Endothelial cell of umbilical vein (primary cell): ENCODE measurements around the gene PRSS56. TPM values are rescaled to one million over a fixed set of nuclear protein-coding genes. Genes with fewer than 3 reads are reported as not detected.

Experiments
- BruUV-seq: library from RNA; stranded (reverse); fragments of 400-500 nt; replicated peaks from 2 replicates; lab custom pipeline; 2021; lab: Mats Ljungman, UMichigan
- CTCF ChIA-PET: fragments of 300-600, 350-600 bp; sonication (Branson Sonifier 250); formaldehyde crosslinking; loops from one replicate; lab custom pipeline; 2021; ENCODE audit warnings: antibody characterized with exemption, inconsistent platforms; lab: Charles Lee
- POLR2A ChIA-PET: fragments of 300-600, 350-600 bp; sonication (Branson Sonifier 250); formaldehyde crosslinking; loops from one replicate; lab custom pipeline; 2021; ENCODE audit warnings: antibody characterized with exemption, inconsistent platforms; lab: Charles Lee
- DNase-seq: peaks from one replicate; pipeline ENCODE4 v3.0.0-alpha.2; 2011; ENCODE audit warnings: low read depth, low spot score
- FAIRE-seq: peaks from 2 replicates; lab custom pipeline; 2011; peaks lifted over from hg19 to GRCh38; lab: Jason Lieb, UNC
- H2AFZ ChIP-seq: 2 replicates; pipeline ENCODE4 v1.6.0; 2012; ENCODE audit warnings: low read depth, low read length, control low read depth, inconsistent platforms
- H3K27ac ChIP-seq: 2 replicates; pipeline ENCODE4 v1.5.1; 2011; ENCODE audit warnings: low read depth, mild to moderate bottlenecking, control low read depth, low read length, moderate library complexity; ENCODE audit not compliant: insufficient read depth
- H3K27me3 ChIP-seq, 2 experiments: 2 replicates each; pipeline versions ENCODE4 v1.6.0 to v1.6.1; 2011; ENCODE audit warnings: low read length in 2 of 2, mixed read lengths in 1 of 2; ENCODE audit not compliant: control insufficient read depth in 2 of 2, insufficient read depth in 2 of 2
- H3K36me3 ChIP-seq, 2 experiments: 2 replicates in 1 of 2; 3 replicates in 1 of 2; pipeline ENCODE4 v1.5.1; 2011; ENCODE audit warnings: low read length in 2 of 2, mild to moderate bottlenecking in 1 of 2, moderate library complexity in 1 of 2; ENCODE audit not compliant: control insufficient read depth in 2 of 2, insufficient read depth in 2 of 2; ENCODE audit errors: extremely low read depth in 1 of 2
- H3K4me1 ChIP-seq: 3 replicates; pipeline ENCODE4 v1.5.1; 2011; ENCODE audit warnings: mild to moderate bottlenecking, low read length; ENCODE audit not compliant: control insufficient read depth, insufficient read depth; ENCODE audit errors: extremely low read depth
- H3K4me2 ChIP-seq: 2 replicates; pipeline ENCODE4 v1.6.1; 2011; ENCODE audit warnings: low read length, control low read depth, mixed read lengths; ENCODE audit not compliant: insufficient read depth
- H3K4me3 ChIP-seq, 3 experiments: fragments of 200-600 bp in 1 of 3; sonication (generic), shearing (Covaris generic) in 1 of 3; replicated peaks in 1 of 3; 2 replicates each; pipeline ENCODE4 v1.5.1; 2011 to 2016; ENCODE audit warnings: control low read depth in 3 of 3, low read length in 3 of 3, mild to moderate bottlenecking in 2 of 3, inconsistent platforms in 1 of 3, low read depth in 1 of 3, moderate library complexity in 1 of 3; ENCODE audit not compliant: insufficient read depth in 1 of 3
- H3K79me2 ChIP-seq: 2 replicates; pipeline ENCODE4 v1.6.0; 2012; ENCODE audit warnings: low read length, inconsistent platforms; ENCODE audit not compliant: control insufficient read depth, insufficient read depth
- H3K9ac ChIP-seq: replicated peaks from 2 replicates; pipeline ENCODE3; 2011; ENCODE audit warnings: low read length, control low read depth; ENCODE audit not compliant: insufficient read depth; ENCODE audit errors: extremely low read depth
- H3K9me1 ChIP-seq: replicated peaks from 3 replicates; pipeline ENCODE4 v1.6.0; 2011; ENCODE audit warnings: mild to moderate bottlenecking, low read length; ENCODE audit not compliant: control insufficient read depth, insufficient read depth; ENCODE audit errors: extremely low read depth
- H3K9me3 ChIP-seq: replicated peaks from 2 replicates; pipeline ENCODE4 v1.5.1; 2012; ENCODE audit warnings: low read length, inconsistent platforms; ENCODE audit not compliant: control insufficient read depth, insufficient read depth
- H4K20me1 ChIP-seq: replicated peaks from 2 replicates; pipeline ENCODE3; 2011; ENCODE audit warnings: mild to moderate bottlenecking, low read length; ENCODE audit not compliant: control insufficient read depth, insufficient read depth; ENCODE audit errors: extremely low read depth
- EZH2 ChIP-seq: IDR thresholded peaks from 2 replicates; pipeline ENCODE4 v1.6.1; 2012; ENCODE audit warnings: borderline replicate concordance, low read depth, mild to moderate bottlenecking, moderate library complexity, low read length, inconsistent platforms; ENCODE audit not compliant: severe bottlenecking
- FOS ChIP-seq: IDR thresholded peaks from 2 replicates; pipeline ENCODE4 v1.6.1; 2011; ENCODE audit warnings: mild to moderate bottlenecking, low read length, moderate library complexity, borderline replicate concordance; ENCODE audit not compliant: insufficient read depth
- GATA2 ChIP-seq: IDR thresholded peaks from 2 replicates; pipeline ENCODE4 v1.7.0; 2011; ENCODE audit warnings: low read depth, mild to moderate bottlenecking, moderate library complexity, mixed read lengths, low read length; ENCODE audit not compliant: insufficient read length, insufficient read depth
- POLR2A ChIP-seq: IDR thresholded peaks from 2 replicates; pipeline ENCODE4 v1.6.1; 2012; ENCODE audit warnings: low read depth, mild to moderate bottlenecking, control low read depth, low read length
- dilution Hi-C: fragments of 300-500 bp; cut with MboI; formaldehyde crosslinking; loops from one replicate; pipeline ENCODE4 v1.15.0; 2019; ENCODE audit warnings: low sequenced_read_pairs; ENCODE audit not compliant: extremely low pct_ligation_motif_present
- intact Hi-C: fragments of 100-400 bp; cut with micrococcal nuclease; formaldehyde crosslinking; loops from one replicate; pipeline ENCODE4 v1.10.0; 2022
- polyA plus RNA-seq, 4 experiments: library from polyadenylated mRNA; depleted of rRNA in 3 of 4; stranded (reverse) in 3 of 4; unstranded in 1 of 4; fragments of >200 nt; gene quantifications; 2 replicates each; pipeline versions ENCODE4 v1.2.1 to v1.2.3, GENCODE V29; 2011 to 2012; ENCODE audit warnings: missing spikeins in 1 of 4
- total RNA-seq: library from RNA; stranded (reverse); gene quantifications from 2 replicates; pipeline ENCODE4 v1.2.3, GENCODE V29; 2021
- TF ChIP-seq, protein P1 (sequence below): IDR thresholded peaks from 2 replicates; pipeline ENCODE4 v1.6.1; 2011; ENCODE audit not compliant: insufficient read depth, insufficient read length
- TF ChIP-seq, protein P2 (sequence below), 2 donors: IDR thresholded peaks; 1 replicate in 1 of 2; 2 replicates in 1 of 2; pipeline ENCODE4 v1.5.1; 2011; ENCODE audit warnings: low read length in 2 of 2, mild to moderate bottlenecking in 2 of 2, moderate library complexity in 2 of 2, control low read depth in 1 of 2, inconsistent platforms in 1 of 2, low read depth in 1 of 2; ENCODE audit not compliant: insufficient read depth in 1 of 2; ENCODE audit errors: extremely low read depth in 1 of 2

The PRSS56 gene
- total and polyA plus RNA-seq, 2 donors (not counting 3 experiments of a cell fraction or from before 2014, with no cell fraction given) = not detected

DNA sequence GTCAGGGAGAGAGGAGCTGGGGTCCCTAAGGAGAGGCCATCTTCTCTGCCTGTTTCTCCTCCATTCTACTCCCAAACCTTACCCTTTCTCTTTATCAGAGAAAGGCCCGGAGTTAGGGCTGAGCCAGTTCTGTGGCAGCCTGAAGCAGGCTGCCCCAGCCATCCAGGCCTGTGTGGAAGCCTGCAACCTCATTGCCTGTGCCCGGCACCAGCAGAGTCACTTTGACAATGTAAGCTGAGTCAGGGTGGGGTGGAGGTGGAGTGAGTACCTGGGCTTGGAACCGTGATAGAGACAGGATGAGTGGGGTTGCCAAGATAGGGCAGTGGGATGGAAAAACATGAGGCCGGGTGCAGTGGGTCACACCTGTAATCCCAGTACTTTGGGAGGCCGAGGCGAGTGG is 24.5 kb downstream of the PRSS56 start:
- no peak overlapping the region for H3K27ac ChIP-seq
- no peaks in the 10 kb centered on the region for H3K9me3 ChIP-seq
- H4K20me1 ChIP-seq = no peaks in the 10 kb centered on the region
- no peaks in the 10 kb centered on the region for H3K4me1 ChIP-seq
- H3K36me3 ChIP-seq = no peaks in the 10 kb centered on the region
- no peaks in the 10 kb centered on the region for H3K27me3 ChIP-seq
- H3K9ac ChIP-seq = no peak overlapping the region
- H2AFZ ChIP-seq = no peak overlapping the region
- dilution Hi-C loops = no loop called here
- no peaks in the 10 kb centered on the region for H3K9me1 ChIP-seq
- no peak overlapping the region for H3K4me2 ChIP-seq
- TF ChIP-seq GATA2 (no peak), EZH2 (no peak), FOS (no peak), POLR2A (no peak)
- TF ChIP-seq, protein P1, sequence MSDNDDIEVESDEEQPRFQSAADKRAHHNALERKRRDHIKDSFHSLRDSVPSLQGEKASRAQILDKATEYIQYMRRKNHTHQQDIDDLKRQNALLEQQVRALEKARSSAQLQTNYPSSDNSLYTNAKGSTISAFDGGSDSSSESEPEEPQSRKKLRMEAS = no peak
- TF ChIP-seq, protein P2, sequence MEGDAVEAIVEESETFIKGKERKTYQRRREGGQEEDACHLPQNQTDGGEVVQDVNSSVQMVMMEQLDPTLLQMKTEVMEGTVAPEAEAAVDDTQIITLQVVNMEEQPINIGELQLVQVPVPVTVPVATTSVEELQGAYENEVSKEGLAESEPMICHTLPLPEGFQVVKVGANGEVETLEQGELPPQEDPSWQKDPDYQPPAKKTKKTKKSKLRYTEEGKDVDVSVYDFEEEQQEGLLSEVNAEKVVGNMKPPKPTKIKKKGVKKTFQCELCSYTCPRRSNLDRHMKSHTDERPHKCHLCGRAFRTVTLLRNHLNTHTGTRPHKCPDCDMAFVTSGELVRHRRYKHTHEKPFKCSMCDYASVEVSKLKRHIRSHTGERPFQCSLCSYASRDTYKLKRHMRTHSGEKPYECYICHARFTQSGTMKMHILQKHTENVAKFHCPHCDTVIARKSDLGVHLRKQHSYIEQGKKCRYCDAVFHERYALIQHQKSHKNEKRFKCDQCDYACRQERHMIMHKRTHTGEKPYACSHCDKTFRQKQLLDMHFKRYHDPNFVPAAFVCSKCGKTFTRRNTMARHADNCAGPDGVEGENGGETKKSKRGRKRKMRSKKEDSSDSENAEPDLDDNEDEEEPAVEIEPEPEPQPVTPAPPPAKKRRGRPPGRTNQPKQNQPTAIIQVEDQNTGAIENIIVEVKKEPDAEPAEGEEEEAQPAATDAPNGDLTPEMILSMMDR (IDR thresholded peaks at IDR 0.05; ENCODE audit: extremely low read depth in 1 of 2, insufficient read depth in 1 of 2, low read depth in 1 of 2, low read length in 2 of 2) = no peak
- ChIA-PET POLR2A (no interaction called here), CTCF (no interaction called here)
- no TSS peak for BruUV-seq
- peaks cover 4% of the 10 kb centered on the region for H3K79me2 ChIP-seq
- DNase-seq (no peak), FAIRE-seq (no peak)
- intact Hi-C loops = no loop called here
- no peak overlapping the region for H3K4me3 ChIP-seq
